Esophagus squamous epithelium (tissue), 5 donors: ENCODE measurements around the gene DRAP1. TPM values are rescaled to one million over a fixed set of nuclear protein-coding genes. Genes with fewer than 3 reads are reported as not detected.
A peak's percentile ranks its signal among the peaks of the same experiment; 100 is the strongest.

Source experiments
- DNase-seq: peaks from one replicate; lab custom pipeline; 2025; lab: John Stamatoyannopoulos, UW
- H3K27ac ChIP-seq, 4 donors: fragments of 200-600 bp; sonication (generic); one replicate each; pipeline ENCODE4 v1.5.1; 2016 to 2019; ENCODE audit warnings: mild to moderate bottlenecking in 1 of 4
- H3K27me3 ChIP-seq, 4 donors: fragments of 200-600 bp; sonication (generic); 1 replicate in 3 of 4; 2 replicates in 1 of 4; pipeline versions ENCODE4 v1.5.1 to v1.6.0; 2017 to 2021; ENCODE audit warnings: antibody characterized with exemption in 1 of 4
- H3K36me3 ChIP-seq, 3 donors: fragments of 200-600 bp; sonication (generic); one replicate each; pipeline ENCODE4 v1.5.1; 2016 to 2019
- H3K4me1 ChIP-seq, 3 donors: fragments of 200-600 bp; sonication (generic); one replicate each; pipeline ENCODE4 v1.5.1; 2017 to 2019
- H3K4me3 ChIP-seq, 4 donors: fragments of 200-600 bp; sonication (generic); 1 replicate in 3 of 4; 2 replicates in 1 of 4; pipeline ENCODE4 v1.5.1; 2016 to 2019; ENCODE audit warnings: mild to moderate bottlenecking in 2 of 4, moderate library complexity in 1 of 4
- H3K9me3 ChIP-seq, 3 donors: fragments of 200-600 bp; sonication (generic); one replicate each; pipeline ENCODE4 v1.5.1; 2016 to 2019
- POLR2A ChIP-seq, 4 donors: fragments of 450-650 bp; IDR thresholded peaks; one replicate each; pipeline ENCODE4 v1.6.1; 2017; ENCODE audit warnings: antibody characterized with exemption in 4 of 4, mild to moderate bottlenecking in 4 of 4, moderate library complexity in 3 of 4
- WGBS, 2 donors: methylation state at CpG; one replicate each; pipeline ENCODE4 v1.1.5; 2018; 5-methylcytosine and 5-hydroxymethylcytosine counted together
- intact Hi-C: fragments of 100-400 bp; cut with DNase I; formaldehyde crosslinking; loops from one replicate; pipeline ENCODE4 v1.15.0; 2022
- total RNA-seq, 4 donors: library from RNA; depleted of rRNA; stranded (reverse); fragments of >200 nt; gene quantifications; one replicate each; pipeline ENCODE4 v1.1.0, GENCODE V29; 2016
- TF ChIP-seq, protein P1 (sequence below), 6 experiments: fragments of 450-650 bp in 4 of 6; fragments of 200-600 bp in 2 of 6; sonication (generic) in 2 of 6; IDR thresholded peaks; one replicate each; pipeline ENCODE4 v1.5.1; 2016 to 2019; ENCODE audit warnings: antibody characterized with exemption in 6 of 6, mild to moderate bottlenecking in 4 of 6, moderate library complexity in 4 of 6
- donor health status: DM: yes; HTN: yes; CAD: no.

The DRAP1 gene
- total RNA-seq, 4 donors from 2014 or later: 69.6 to 138 (median 76.8) TPM

DNA sequence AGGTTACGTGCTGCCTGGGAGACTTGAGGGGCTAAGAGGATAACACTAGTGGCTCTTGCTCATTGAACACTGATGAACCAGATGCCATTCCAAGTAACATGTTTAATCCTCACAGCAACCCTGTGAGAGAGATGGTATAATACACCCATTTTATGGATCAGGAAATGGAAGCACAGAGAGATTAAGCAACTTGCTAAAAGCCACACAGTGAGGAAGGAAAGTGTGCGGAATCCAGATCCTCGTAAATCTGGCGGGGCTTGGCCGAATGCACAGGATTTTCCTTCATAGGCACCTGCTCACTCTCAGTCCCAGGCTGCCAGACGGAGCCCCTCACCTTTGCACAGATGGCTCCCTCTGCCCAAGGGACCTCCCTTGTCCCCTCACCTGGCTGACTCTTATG lies 11.3 kb upstream of the DRAP1 start:
- Histone ChIP-seq H3K27ac (no peak overlapping the region), H3K4me3 (no peak overlapping the region), H3K36me3 (no peaks in the 10 kb centered on the region), H3K9me3 (no peaks in the 10 kb centered on the region), H3K27me3 (no peaks in the 10 kb centered on the region), H3K4me1 (peaks cover 10 to 22% (median 17%) of the 10 kb centered on the region in 3 donors)
- DNase-seq: no peak
- TF ChIP-seq, protein P1, sequence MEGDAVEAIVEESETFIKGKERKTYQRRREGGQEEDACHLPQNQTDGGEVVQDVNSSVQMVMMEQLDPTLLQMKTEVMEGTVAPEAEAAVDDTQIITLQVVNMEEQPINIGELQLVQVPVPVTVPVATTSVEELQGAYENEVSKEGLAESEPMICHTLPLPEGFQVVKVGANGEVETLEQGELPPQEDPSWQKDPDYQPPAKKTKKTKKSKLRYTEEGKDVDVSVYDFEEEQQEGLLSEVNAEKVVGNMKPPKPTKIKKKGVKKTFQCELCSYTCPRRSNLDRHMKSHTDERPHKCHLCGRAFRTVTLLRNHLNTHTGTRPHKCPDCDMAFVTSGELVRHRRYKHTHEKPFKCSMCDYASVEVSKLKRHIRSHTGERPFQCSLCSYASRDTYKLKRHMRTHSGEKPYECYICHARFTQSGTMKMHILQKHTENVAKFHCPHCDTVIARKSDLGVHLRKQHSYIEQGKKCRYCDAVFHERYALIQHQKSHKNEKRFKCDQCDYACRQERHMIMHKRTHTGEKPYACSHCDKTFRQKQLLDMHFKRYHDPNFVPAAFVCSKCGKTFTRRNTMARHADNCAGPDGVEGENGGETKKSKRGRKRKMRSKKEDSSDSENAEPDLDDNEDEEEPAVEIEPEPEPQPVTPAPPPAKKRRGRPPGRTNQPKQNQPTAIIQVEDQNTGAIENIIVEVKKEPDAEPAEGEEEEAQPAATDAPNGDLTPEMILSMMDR (IDR thresholded peaks at IDR 0.05): no peak
- TF ChIP-seq POLR2A (IDR thresholded peaks at IDR 0.05): no peak
- 86 to 88% methylated on average over 6 of the region's 6 CpGs for WGBS, 2 donors
- intact Hi-C loops: no loop called here

DNA sequence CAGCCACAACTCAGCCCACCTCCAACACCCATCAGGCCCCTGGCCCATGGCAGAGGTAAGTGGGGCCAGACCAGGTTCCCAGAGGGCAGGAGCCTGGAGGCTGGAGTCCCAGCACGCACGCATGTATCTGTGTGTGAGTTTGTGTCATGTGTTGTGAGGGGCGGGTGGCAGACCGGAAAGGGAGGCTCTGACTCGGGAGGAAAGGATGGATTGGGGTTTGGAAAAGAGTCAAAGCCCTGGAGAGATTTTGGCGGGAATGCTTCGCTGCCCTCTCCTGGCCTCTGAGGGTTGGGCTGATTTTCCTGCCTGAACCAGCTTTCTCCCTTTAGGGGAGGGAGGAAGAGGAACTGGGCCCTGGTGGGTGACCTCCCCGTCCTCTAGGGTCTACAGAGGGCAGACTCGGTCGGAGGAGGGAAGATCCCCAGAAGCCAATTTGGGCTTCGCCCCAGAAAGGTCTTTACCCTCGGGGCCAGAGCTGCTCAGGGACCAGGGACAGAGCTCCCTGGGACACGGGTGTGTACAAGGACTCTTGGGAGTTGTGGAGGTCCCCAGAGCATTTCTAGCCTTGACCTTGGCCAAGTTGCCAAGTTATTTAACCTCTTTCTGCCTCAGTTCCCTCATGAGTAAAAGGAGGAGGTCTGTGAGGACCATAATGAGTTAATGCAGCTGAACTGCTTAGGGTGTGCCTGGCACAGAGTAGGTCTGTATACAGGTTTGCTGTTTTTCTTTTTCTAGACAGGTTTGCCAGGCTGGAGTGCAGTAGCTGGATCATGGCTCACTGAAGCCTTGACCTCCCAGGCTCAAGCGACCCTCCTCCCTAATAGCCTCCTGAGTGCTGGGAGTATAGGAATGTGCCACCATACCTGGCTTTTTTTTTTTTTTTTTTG lies 7.3 kb upstream of the DRAP1 start:
- Histone ChIP-seq H3K4me1 (peaks cover 37 to 60% (median 44%) of the 10 kb centered on the region in 3 donors), H3K4me3 (no peak overlapping the region), H3K36me3 (peaks cover 0 to under 1% (median 0%) of the 10 kb centered on the region in 3 donors), H3K27ac (peak overlapping the region; percentile 54 to 81 (median 60)), H3K9me3 (no peaks in the 10 kb centered on the region), H3K27me3 (no peaks in the 10 kb centered on the region)
- no peak for DNase-seq
- intact Hi-C loops: no loop called here
- 7 to 40% methylated on average over 9 to 12 of the region's 14 CpGs for WGBS, 2 donors
- TF ChIP-seq, protein P1 (IDR thresholded peaks at IDR 0.05): peak in 3 of 6 experiments; percentile 20 to 34 (median 34)
- TF ChIP-seq POLR2A (IDR thresholded peaks at IDR 0.05): peak in 1 of 4 donors; percentile 21

DNA sequence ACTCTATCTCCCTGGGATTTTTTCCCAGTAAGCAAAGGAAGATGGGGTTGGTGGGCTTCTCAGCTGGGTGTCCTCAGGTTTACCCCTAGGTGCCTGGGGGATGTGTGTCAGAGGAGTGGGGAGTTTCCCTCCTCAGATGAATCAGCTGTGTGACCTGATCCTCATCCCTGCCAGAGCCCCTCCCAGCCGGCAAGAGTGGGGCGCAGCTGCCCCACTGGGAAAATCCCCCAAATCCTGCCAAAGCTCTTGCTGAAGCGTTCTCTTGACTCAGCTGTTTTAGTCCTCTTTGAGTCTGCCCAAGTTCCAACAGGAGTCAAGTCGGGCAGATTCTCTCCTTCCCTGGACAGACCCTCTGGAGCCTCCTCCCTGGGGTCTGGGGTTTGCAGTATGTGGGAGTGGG lies 6.4 kb upstream of the DRAP1 start:
- DNase-seq: no peak
- intact Hi-C loops: no loop called here
- WGBS, 2 donors: 40 to 53% methylated on average over 1 to 3 of the region's 4 CpGs
- H3K9me3 ChIP-seq: no peaks in the 10 kb centered on the region
- H3K4me3 ChIP-seq: no peak overlapping the region
- TF ChIP-seq, protein P1 (IDR thresholded peaks at IDR 0.05): no peak
- TF ChIP-seq POLR2A (IDR thresholded peaks at IDR 0.05): no peak
- H3K27ac ChIP-seq: peak overlapping the region; percentile 40 to 81 (median 70)
- peaks cover 46 to 69% (median 53%) of the 10 kb centered on the region in 3 donors for H3K4me1 ChIP-seq
- H3K36me3 ChIP-seq: peaks cover 0 to 9% (median 0%) of the 10 kb centered on the region in 3 donors
- H3K27me3 ChIP-seq: no peaks in the 10 kb centered on the region

DNA sequence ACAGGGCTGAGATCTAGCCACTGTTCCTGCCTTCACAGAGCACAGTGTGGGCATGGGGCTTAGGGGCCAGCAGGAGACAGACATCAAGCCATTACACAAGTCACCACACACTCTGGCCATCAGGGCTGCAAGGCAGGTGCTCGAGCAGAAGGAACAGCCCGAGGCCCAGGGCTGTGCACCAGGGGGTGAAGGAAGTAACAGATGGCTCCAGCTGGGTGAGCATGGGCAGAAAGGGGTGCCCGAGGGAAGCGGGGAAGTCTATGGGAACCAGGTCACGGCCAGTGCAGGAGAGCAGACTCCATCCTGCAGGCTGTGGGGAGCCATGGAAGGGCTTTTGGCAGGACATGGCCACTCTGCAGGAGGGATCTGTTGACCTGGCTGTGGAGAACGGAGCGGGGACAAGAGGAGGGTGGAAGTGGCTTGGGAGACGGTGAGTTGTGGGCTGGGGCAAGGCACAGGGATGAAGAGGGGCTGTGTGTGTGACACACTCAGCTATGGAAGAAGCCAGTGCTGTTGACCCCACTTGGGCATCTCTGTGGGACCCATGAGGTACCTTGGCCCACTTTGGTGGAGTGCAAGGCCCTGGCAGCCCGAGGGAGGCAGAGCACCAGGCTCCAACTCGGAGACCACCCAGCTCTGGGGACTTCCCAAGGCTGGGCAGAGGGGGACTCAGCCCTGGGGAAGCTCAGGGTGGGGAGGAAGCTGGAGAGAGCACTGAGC lies 4.0 kb upstream of the DRAP1 start:
- peaks cover 54 to 82% (median 61%) of the 10 kb centered on the region in 3 donors for H3K4me1 ChIP-seq
- no peaks in the 10 kb centered on the region for H3K9me3 ChIP-seq
- no peaks in the 10 kb centered on the region for H3K27me3 ChIP-seq
- DNase-seq: no peak
- H3K27ac ChIP-seq: peak overlapping the region; percentile 94 to 99 (median 98)
- WGBS, 2 donors: 42 to 43% methylated on average over 7 to 8 of the region's 10 CpGs
- H3K4me3 ChIP-seq: peak overlapping the region in 2 of 4 donors; percentile 1 to 6
- H3K36me3 ChIP-seq: peaks cover 0 to 9% (median 0%) of the 10 kb centered on the region in 3 donors
- TF ChIP-seq, protein P1 (IDR thresholded peaks at IDR 0.05): no peak
- no peak for TF ChIP-seq POLR2A (IDR thresholded peaks at IDR 0.05)
- intact Hi-C loops: no loop called here
